ENCODE data around the gene HRH3.
A peak's percentile ranks its signal among the peaks of the same experiment; 100 is the strongest.

Gene HRH3

GRCh38 chr20:62243906-62244515 lies 23.9 kb upstream of the HRH3 start:
- DNase-seq (ENCODE audit: low spot score) = no peak

GRCh38 chr20:62243106-62243505 lies 23.0 kb upstream of the HRH3 start:
- DNase-seq (ENCODE audit: low spot score) = no peak

- no peak for DNase-seq (ENCODE audit: low spot score)
Observed at GRCh38 chr20:62242176-62242575, 22.1 kb upstream of the HRH3 start.

GRCh38 chr20:62241506-62241905 lies 21.4 kb upstream of the HRH3 start:
- DNase-seq (ENCODE audit: low spot score) = no peak

- no peak for DNase-seq (ENCODE audit: low spot score)
Observed at GRCh38 chr20:62240020-62240685, 20.1 kb upstream of the HRH3 start.

- DNase-seq (ENCODE audit: low spot score) = no peak
Observed at GRCh38 chr20:62239278-62239879, 19.3 kb upstream of the HRH3 start.

GRCh38 chr20:62238569-62239277 lies 18.6 kb upstream of the HRH3 start:
- no peak for DNase-seq (ENCODE audit: low spot score)

GRCh38 chr20:62237801-62238568 lies 17.9 kb upstream of the HRH3 start, which contains the start of gene OSBPL2:
TSS of gene OSBPL2 (plus strand) at chr20:62238521. CDS start at chr20:62256185, 17,664 bp downstream.
- peak; percentile 99 for DNase-seq (ENCODE audit: low spot score)

- no peak for DNase-seq (ENCODE audit: low spot score)
Observed at GRCh38 chr20:62237514-62237800, 17.4 kb upstream of the HRH3 start.

- DNase-seq (ENCODE audit: low spot score) = no peak
Observed at GRCh38 chr20:62236766-62237513, 16.9 kb upstream of the HRH3 start.

GRCh38 chr20:62236200-62236599 lies 16.1 kb upstream of the HRH3 start:
- no peak for DNase-seq (ENCODE audit: low spot score)

GRCh38 chr20:62235777-62236157 lies 15.7 kb upstream of the HRH3 start:
- DNase-seq (ENCODE audit: low spot score) = no peak

GRCh38 chr20:62235001-62235776 lies 15.1 kb upstream of the HRH3 start:
- no peak for DNase-seq (ENCODE audit: low spot score)

- no peak for DNase-seq (ENCODE audit: low spot score)
Observed at GRCh38 chr20:62234339-62234738, 14.3 kb upstream of the HRH3 start.

GRCh38 chr20:62233684-62234083 lies 13.6 kb upstream of the HRH3 start:
- DNase-seq (ENCODE audit: low spot score) = no peak

- DNase-seq (ENCODE audit: low spot score) = no peak
Observed at GRCh38 chr20:62232770-62233645, 12.9 kb upstream of the HRH3 start.

- no peak for DNase-seq (ENCODE audit: low spot score)
Observed at GRCh38 chr20:62232194-62232593, 12.1 kb upstream of the HRH3 start.

- no peak for DNase-seq (ENCODE audit: low spot score)
Observed at GRCh38 chr20:62231292-62231691, 11.2 kb upstream of the HRH3 start.

- DNase-seq (ENCODE audit: low spot score) = no peak
Observed at GRCh38 chr20:62230696-62231095, 10.6 kb upstream of the HRH3 start.

GRCh38 chr20:62230276-62230675 lies 10.2 kb upstream of the HRH3 start:
- DNase-seq (ENCODE audit: low spot score) = no peak
